HepG2 (cell line): Measurements from ENCODE around the gene DNAJB2. TPM values are rescaled to one million over a fixed set of nuclear protein-coding genes. Genes with fewer than 3 reads are reported as not detected.

Experiments used
- AGO2 ChIP-seq: fragments of 200-400 bp; formaldehyde crosslinking; optimal IDR thresholded peaks from 2 replicates; pipeline ENCODE3; 2017; ENCODE audit warnings: mild to moderate bottlenecking, low read depth, low read length, moderate library complexity
- CCAR2 ChIP-seq: fragments of 200-400 bp; formaldehyde crosslinking; optimal IDR thresholded peaks from 2 replicates; pipeline ENCODE3; 2018; ENCODE audit warnings: low read depth, mild to moderate bottlenecking, low read length, moderate library complexity
- CREM ChIP-seq, 2 experiments: sonication (generic) in 1 of 2; formaldehyde crosslinking in 1 of 2; IDR thresholded peaks; 2 replicates each; pipeline versions ENCODE4 v1.4.0 to v1.6.1; 2016 to 2020; ENCODE audit warnings: antibody characterized with exemption in 1 of 2, mild to moderate bottlenecking in 1 of 2, missing genetic modification reagents in 1 of 2
- JUND ChIP-seq: sonication (generic); formaldehyde crosslinking; IDR thresholded peaks from 2 replicates; pipeline ENCODE4 v1.8.0; 2022; ENCODE audit warnings: mild to moderate bottlenecking, missing genetic modification reagents
- KLF6 ChIP-seq: IDR thresholded peaks from 2 replicates; pipeline ENCODE4 v1.8.0; 2016; ENCODE audit warnings: missing biosample characterization, missing genetic modification reagents
- MAF1 ChIP-seq: sonication (generic); formaldehyde crosslinking; IDR thresholded peaks from 2 replicates; pipeline ENCODE4 v1.5.0; 2020; ENCODE audit warnings: missing genetic modification reagents, borderline replicate concordance
- MZF1 ChIP-seq: sonication (generic); formaldehyde crosslinking; IDR thresholded peaks from 2 replicates; pipeline ENCODE4 v1.8.1; 2023; ENCODE audit warnings: mild to moderate bottlenecking, missing genetic modification reagents, borderline replicate concordance
- RAD21 ChIP-seq: fragments of 450-650 bp; formaldehyde crosslinking; IDR thresholded peaks from 2 replicates; pipeline ENCODE4 v1.5.0; 2020; ENCODE audit warnings: mild to moderate bottlenecking
- SNAPC2 ChIP-seq: sonication (generic); formaldehyde crosslinking; IDR thresholded peaks from 2 replicates; pipeline ENCODE4 v1.8.1; 2022; ENCODE audit warnings: mild to moderate bottlenecking, missing genetic modification reagents
- SP2 ChIP-seq: sonication (generic); formaldehyde crosslinking; IDR thresholded peaks from 2 replicates; pipeline ENCODE4 v1.5.1; 2020; ENCODE audit warnings: mild to moderate bottlenecking, missing genetic modification reagents
- ZBTB37 ChIP-seq: sonication (generic); formaldehyde crosslinking; IDR thresholded peaks from 2 replicates; pipeline ENCODE4 v1.4.0; 2020; ENCODE audit warnings: mild to moderate bottlenecking, missing genetic modification reagents
- ZGPAT ChIP-seq: IDR thresholded peaks from 2 replicates; pipeline ENCODE4 v1.6.1; 2016; ENCODE audit warnings: mild to moderate bottlenecking
- ZNF10 ChIP-seq: sonication (generic); formaldehyde crosslinking; IDR thresholded peaks from 2 replicates; pipeline ENCODE4 v1.4.0; 2020; ENCODE audit warnings: mild to moderate bottlenecking, low read depth, missing genetic modification reagents, borderline replicate concordance
- ZNF232 ChIP-seq: sonication (generic); formaldehyde crosslinking; IDR thresholded peaks from 2 replicates; pipeline ENCODE4 v1.4.0; 2020; ENCODE audit warnings: missing genetic modification reagents, borderline replicate concordance
- ZNF263 ChIP-seq: sonication (generic); formaldehyde crosslinking; IDR thresholded peaks from 2 replicates; pipeline ENCODE4 v1.4.0; 2020; ENCODE audit warnings: missing genetic modification reagents
- ZNF275 ChIP-seq: sonication (generic); formaldehyde crosslinking; IDR thresholded peaks from 2 replicates; pipeline ENCODE4 v1.8.0; 2022; ENCODE audit warnings: missing genetic modification reagents, mild to moderate bottlenecking, inconsistent platforms, borderline replicate concordance
- ZNF280D ChIP-seq: sonication (generic); formaldehyde crosslinking; IDR thresholded peaks from 2 replicates; pipeline ENCODE4 v1.5.1; 2020; ENCODE audit warnings: mild to moderate bottlenecking, missing genetic modification reagents
- ZNF335 ChIP-seq: sonication (generic); formaldehyde crosslinking; IDR thresholded peaks from 2 replicates; pipeline ENCODE4 v1.4.0; 2020; ENCODE audit warnings: missing genetic modification reagents
- ZNF572 ChIP-seq: sonication (generic); formaldehyde crosslinking; IDR thresholded peaks from 2 replicates; pipeline ENCODE4 v1.5.1; 2020; ENCODE audit warnings: mild to moderate bottlenecking, missing genetic modification reagents
- ZNF792 ChIP-seq: IDR thresholded peaks from 2 replicates; pipeline ENCODE4 v1.6.1; 2016
- ZNF83 ChIP-seq: sonication (generic); formaldehyde crosslinking; IDR thresholded peaks from 2 replicates; pipeline ENCODE4 v1.4.0; 2020; ENCODE audit warnings: missing genetic modification reagents, mild to moderate bottlenecking, borderline replicate concordance
- ZSCAN31 ChIP-seq: sonication (generic); formaldehyde crosslinking; IDR thresholded peaks from 2 replicates; pipeline ENCODE4 v1.5.0; 2020; ENCODE audit warnings: low read depth, mild to moderate bottlenecking, missing genetic modification reagents
- polyA plus RNA-seq, 8 experiments: library from polyadenylated mRNA; depleted of rRNA in 3 of 8; stranded (reverse) in 7 of 8; unstranded in 1 of 8; fragments of >200 nt; fragmentation: Illumina TruSeq in 4 of 8; extraction: Trizol in 4 of 8; gene quantifications; 2 replicates each; pipeline versions ENCODE4 v1.2.1 to v1.2.3, GENCODE V29; 2011 to 2016; ENCODE audit warnings: low read depth in 4 of 8, missing spikeins in 1 of 8, mixed read lengths in 1 of 8; ENCODE audit not compliant: insufficient read depth in 1 of 8
- total RNA-seq, 5 experiments: library from RNA; depleted of rRNA; stranded (reverse); fragments of >200 nt; fragmentation: Illumina TruSeq; extraction: Trizol; gene quantifications; 2 replicates each; pipeline ENCODE4 v1.2.3, GENCODE V29; 2016; ENCODE audit warnings: low read depth in 1 of 5

Gene DNAJB2
- total and polyA plus RNA-seq, 2 of the 13 experiments (the other 11 are each of a cell fraction or from before 2014, with no cell fraction given) = 21.3 to 31.1 TPM

GRCh38 chr2:219308142-219309101, 29.3 kb downstream of the DNAJB2 start (continued):
- TF ChIP-seq ZNF280D (CRISPR knock-in tag) (0 out of 2 replicates have a peak, but pooled peaks have one; percentile 33), MZF1 (no peak), SP2 (CRISPR knock-in tag) (peak; percentile 55), ZNF275 (CRISPR knock-in tag) (peak; percentile 91; the same call in 1 of the 2 replicates), ZNF335 (CRISPR knock-in tag) (peak; percentile 93), ZNF83 (peak; percentile 93; the same call in 1 of the 2 replicates), RAD21 (CRISPR knock-in tag) (0 out of 2 replicates have a peak, but pooled peaks have one; percentile 27), CREM (IDR thresholded peaks at IDR 0.05) (no peak), CREM (CRISPR knock-in tag; IDR thresholded peaks at IDR 0.05) (no peak), ZNF10 (no peak), ZNF792 (peak; percentile 98), SNAPC2 (peak; percentile 77; the same call in 1 of the 2 replicates), AGO2 (no peak), ZGPAT (peak; percentile 72; the same call in 1 of the 2 replicates), ZNF232 (CRISPR knock-in tag) (peak; percentile 99), KLF6 (CRISPR knock-in tag) (peak; percentile 99), ZNF263 (CRISPR knock-in tag) (peak; percentile 80), ZNF572 (no peak), ZSCAN31 (peak; percentile 92; the same call in 1 of the 2 replicates), ZBTB37 (0 out of 2 replicates have a peak, but pooled peaks have one; percentile 66), JUND (CRISPR knock-in tag) (no peak), CCAR2 (no peak), MAF1 (peak; percentile 94; the same call in 1 of the 2 replicates)
